Body of pancreas (tissue), 4 donors: ENCODE measurements around the gene TGFBR3.

Experiments
- POLR2A ChIP-seq, 3 donors: fragments of 450-650 bp; IDR thresholded peaks; one replicate each; pipeline ENCODE4 v1.6.1; 2016; ENCODE audit warnings: antibody characterized with exemption in 3 of 3, mild to moderate bottlenecking in 2 of 3
- TF ChIP-seq, protein P1 (sequence below), 7 experiments: fragments of 450-650 bp in 4 of 7; fragments of 200-600 bp in 3 of 7; sonication (generic) in 3 of 7; IDR thresholded peaks; one replicate each; pipeline ENCODE4 v1.5.1; 2016 to 2019; ENCODE audit warnings: antibody characterized with exemption in 7 of 7

DNA sequence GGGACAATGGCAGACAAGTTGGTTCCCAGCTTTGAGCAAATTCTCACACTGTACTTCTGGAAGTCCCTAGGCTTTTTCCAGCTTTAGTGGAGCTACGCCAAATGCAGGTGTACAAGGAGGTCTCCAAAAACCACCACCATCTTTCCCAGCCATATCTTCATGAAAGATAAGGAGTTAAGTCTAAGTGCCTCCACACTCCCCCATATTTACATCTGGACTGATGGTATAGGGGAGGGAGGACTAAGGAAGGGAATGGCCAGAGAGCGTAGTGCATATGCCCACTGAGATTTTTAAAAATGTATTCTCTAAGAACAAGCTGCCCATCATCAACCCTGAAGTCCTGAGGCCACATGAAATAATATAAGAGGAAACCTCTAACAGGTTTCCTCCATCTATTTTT is 161.3 kb downstream of the TGFBR3 start:
- TF ChIP-seq, protein P1, sequence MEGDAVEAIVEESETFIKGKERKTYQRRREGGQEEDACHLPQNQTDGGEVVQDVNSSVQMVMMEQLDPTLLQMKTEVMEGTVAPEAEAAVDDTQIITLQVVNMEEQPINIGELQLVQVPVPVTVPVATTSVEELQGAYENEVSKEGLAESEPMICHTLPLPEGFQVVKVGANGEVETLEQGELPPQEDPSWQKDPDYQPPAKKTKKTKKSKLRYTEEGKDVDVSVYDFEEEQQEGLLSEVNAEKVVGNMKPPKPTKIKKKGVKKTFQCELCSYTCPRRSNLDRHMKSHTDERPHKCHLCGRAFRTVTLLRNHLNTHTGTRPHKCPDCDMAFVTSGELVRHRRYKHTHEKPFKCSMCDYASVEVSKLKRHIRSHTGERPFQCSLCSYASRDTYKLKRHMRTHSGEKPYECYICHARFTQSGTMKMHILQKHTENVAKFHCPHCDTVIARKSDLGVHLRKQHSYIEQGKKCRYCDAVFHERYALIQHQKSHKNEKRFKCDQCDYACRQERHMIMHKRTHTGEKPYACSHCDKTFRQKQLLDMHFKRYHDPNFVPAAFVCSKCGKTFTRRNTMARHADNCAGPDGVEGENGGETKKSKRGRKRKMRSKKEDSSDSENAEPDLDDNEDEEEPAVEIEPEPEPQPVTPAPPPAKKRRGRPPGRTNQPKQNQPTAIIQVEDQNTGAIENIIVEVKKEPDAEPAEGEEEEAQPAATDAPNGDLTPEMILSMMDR (IDR thresholded peaks at IDR 0.05) = no peak
- TF ChIP-seq POLR2A (IDR thresholded peaks at IDR 0.05) = no peak
